Lower leg skin (tissue), 4 donors: ENCODE data around the gene CLDN2. TPM values are rescaled to one million over a fixed set of nuclear protein-coding genes. Genes with fewer than 3 reads are reported as not detected.

Experiments
- DNase-seq, 2 donors: peaks; one replicate each; pipeline ENCODE4 v3.0.0-alpha.2; 2019; ENCODE audit warnings: low spot score in 2 of 2
- H3K4me3 ChIP-seq: fragments of 200-600 bp; sonication (generic); 2 replicates; pipeline ENCODE4 v1.5.1; 2017; ENCODE audit warnings: mild to moderate bottlenecking, low read depth; ENCODE audit not compliant: poor library complexity, severe bottlenecking
- CTCF ChIP-seq, 3 donors: fragments of 450-650 bp; IDR thresholded peaks; one replicate each; pipeline ENCODE4 v1.5.1; 2016; ENCODE audit warnings: antibody characterized with exemption in 3 of 3, mild to moderate bottlenecking in 3 of 3, moderate library complexity in 2 of 3
- POLR2A ChIP-seq, 2 donors: fragments of 450-650 bp; IDR thresholded peaks; one replicate each; pipeline ENCODE4 v1.6.1; 2016 to 2017; ENCODE audit warnings: antibody characterized with exemption in 2 of 2, mild to moderate bottlenecking in 1 of 2, moderate library complexity in 1 of 2
- WGBS, 2 donors: methylation state at CpG; one replicate each; pipeline ENCODE4 v1.1.5; 2018; 5-methylcytosine and 5-hydroxymethylcytosine counted together
- intact Hi-C: fragments of 100-400 bp; cut with DNase I; formaldehyde crosslinking; loops from one replicate; pipeline ENCODE4 v1.15.0; 2023; ENCODE audit warnings: low total_unique reads
- total RNA-seq, 4 donors: library from RNA; depleted of rRNA; stranded (reverse); fragments of >200 nt; gene quantifications; one replicate each; pipeline ENCODE4 v1.1.0, GENCODE V29; 2016

Gene CLDN2
- total RNA-seq, 4 donors from 2014 or later, result not detected

GRCh38 chrX:106946464-106946863 is 26.3 kb downstream of the CLDN2 start:
- DNase-seq, result no peak
- 73 to 77% methylated on average over 3 of the region's 3 CpGs for WGBS, 2 donors
- H3K4me3 ChIP-seq, result no peak overlapping the region
- intact Hi-C loops, result no loop called here
- TF ChIP-seq POLR2A (IDR thresholded peaks at IDR 0.05) (no peak), CTCF (IDR thresholded peaks at IDR 0.05) (no peak)

DNA sequence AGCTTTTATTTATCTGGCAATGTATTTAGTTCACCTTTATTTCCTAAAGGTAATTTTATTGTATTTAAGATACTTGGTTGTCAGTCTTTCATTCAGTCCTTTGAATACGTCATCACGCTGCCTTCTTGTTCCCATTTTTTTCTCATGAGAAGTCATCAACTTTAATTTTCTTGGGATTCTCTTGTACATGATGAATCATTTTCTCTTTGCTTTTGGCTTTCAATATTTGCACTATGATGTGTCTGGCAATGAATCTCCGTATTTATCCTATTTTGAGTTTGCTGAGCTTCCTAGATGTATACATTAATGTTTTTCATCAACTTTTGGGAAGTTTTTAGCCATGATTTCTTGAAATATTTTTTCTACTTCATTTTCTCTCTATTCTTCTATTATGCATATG is 28.4 kb downstream of the CLDN2 start:
- DNase-seq, result no peak
- no peak overlapping the region for H3K4me3 ChIP-seq
- TF ChIP-seq POLR2A (IDR thresholded peaks at IDR 0.05) (no peak), CTCF (IDR thresholded peaks at IDR 0.05) (no peak)
- WGBS, 2 donors, result 83 to 98% methylated on average over 3 of the region's 3 CpGs
- intact Hi-C loops, result no loop called here

- no peak overlapping the region for H3K4me3 ChIP-seq
- intact Hi-C loops, result no loop called here
- TF ChIP-seq POLR2A (IDR thresholded peaks at IDR 0.05) (no peak), CTCF (IDR thresholded peaks at IDR 0.05) (no peak)
- WGBS, 2 donors, result 72 to 87% methylated on average over 1 of the region's 1 CpG
- DNase-seq, result no peak
These were observed 29.2 kb downstream of the CLDN2 start for GRCh38 chrX:106949366-106949765.

DNA sequence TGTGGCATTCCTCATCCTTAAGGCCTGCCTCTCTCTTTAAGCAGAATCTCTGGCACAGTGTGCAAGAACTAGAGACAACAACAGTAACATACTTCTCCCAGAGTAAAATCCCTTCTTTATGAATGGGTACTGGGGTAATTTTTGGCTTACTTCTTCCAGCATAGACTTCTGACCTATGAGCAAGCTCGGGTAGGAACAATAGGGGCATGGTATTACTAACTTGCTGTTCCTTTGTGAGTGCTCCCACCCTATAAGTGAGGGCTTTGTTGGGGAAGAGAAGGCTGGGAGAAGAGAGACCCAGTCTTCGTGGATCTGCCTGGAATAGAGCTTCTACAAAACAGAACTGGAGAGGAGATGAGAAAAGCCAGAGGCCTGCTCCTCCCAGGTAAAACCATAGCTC is 30.2 kb downstream of the CLDN2 start:
- DNase-seq, result no peak
- TF ChIP-seq POLR2A (IDR thresholded peaks at IDR 0.05) (no peak), CTCF (IDR thresholded peaks at IDR 0.05) (no peak)
- no peak overlapping the region for H3K4me3 ChIP-seq
- intact Hi-C loops, result no loop called here
- 64 to 77% methylated on average over 2 of the region's 2 CpGs for WGBS, 2 donors

DNA sequence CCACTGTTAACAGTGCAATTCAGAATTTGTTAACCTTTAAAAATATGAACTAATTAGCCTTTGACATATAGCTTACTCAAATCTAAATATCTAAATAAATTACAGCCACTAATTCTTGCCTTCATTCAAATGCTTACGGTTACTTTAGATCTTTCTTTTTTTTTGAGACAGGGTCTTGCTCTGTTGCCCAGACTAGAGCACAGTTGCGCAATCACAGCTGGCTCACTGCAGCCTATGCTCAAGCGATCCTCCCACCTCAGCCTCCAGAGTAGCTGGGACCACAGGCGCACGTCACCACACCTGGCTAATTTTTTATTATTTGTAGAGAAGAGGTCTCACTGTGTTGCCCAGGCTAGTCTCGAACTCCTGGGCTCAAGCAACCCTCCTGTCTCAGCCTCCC is 31.0 kb downstream of the CLDN2 start:
- H3K4me3 ChIP-seq, result no peak overlapping the region
- no peak for DNase-seq
- intact Hi-C loops, result no loop called here
- 89 to 94% methylated on average over 5 to 6 of the region's 6 CpGs for WGBS, 2 donors
- TF ChIP-seq POLR2A (IDR thresholded peaks at IDR 0.05) (no peak), CTCF (IDR thresholded peaks at IDR 0.05) (no peak)

DNA sequence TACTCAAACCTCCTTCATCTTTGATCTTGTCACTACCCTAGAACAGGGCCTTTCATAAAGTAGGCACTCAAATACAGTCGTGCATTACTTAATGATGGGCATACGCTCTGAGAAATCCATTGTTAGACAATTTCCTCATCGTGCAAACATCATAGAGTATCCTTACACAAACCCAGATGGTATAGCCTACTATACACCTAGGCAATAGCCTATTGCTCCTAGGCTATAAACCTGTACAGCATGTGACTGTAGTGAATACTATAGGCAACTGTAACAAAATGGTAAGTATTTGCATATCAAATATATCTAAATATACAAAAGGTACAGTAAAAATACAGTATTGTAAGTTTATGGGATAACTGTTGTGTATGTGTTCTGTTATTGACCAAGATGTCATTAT is 31.9 kb downstream of the CLDN2 start:
- DNase-seq, result no peak
- no peak for TF ChIP-seq CTCF (IDR thresholded peaks at IDR 0.05)
- TF ChIP-seq POLR2A (IDR thresholded peaks at IDR 0.05), result no peak
- H3K4me3 ChIP-seq, result no peak overlapping the region
- WGBS, 2 donors, result 73 to 93% methylated on average over 3 of the region's 3 CpGs
- intact Hi-C loops, result no loop called here
